HUES48 (cell line): ENCODE results near the gene EPM2A.
"Not testable (repeated sequence)": the region's sequence is repeated elsewhere in the genome, so short reads cannot be mapped to it uniquely, and the experiment has no call there.

Experiments
- H3K27ac ChIP-seq: one replicate; pipeline ENCODE4 v1.7.0; 2013; ENCODE audit warnings: low read depth, low read length, inconsistent platforms
- H3K27me3 ChIP-seq: 2 replicates; pipeline ENCODE4 v1.6.1; 2013; ENCODE audit warnings: mild to moderate bottlenecking, low read length; ENCODE audit not compliant: control insufficient read depth, insufficient read depth
- H3K36me3 ChIP-seq: 2 replicates; pipeline ENCODE4 v1.6.1; 2013; ENCODE audit warnings: low read length; ENCODE audit not compliant: control insufficient read depth, insufficient read depth
- H3K4me1 ChIP-seq: 2 replicates; pipeline ENCODE4 v1.6.1; 2013; ENCODE audit warnings: mild to moderate bottlenecking, low read length; ENCODE audit not compliant: control insufficient read depth, insufficient read depth
- H3K4me3 ChIP-seq: 2 replicates; pipeline ENCODE4 v1.5.1; 2013; ENCODE audit warnings: mild to moderate bottlenecking, low read depth, low read length
- H3K9ac ChIP-seq: 2 replicates; pipeline ENCODE4 v1.6.1; 2013; ENCODE audit warnings: mild to moderate bottlenecking, low read depth, low read length, moderate library complexity
- H3K9me3 ChIP-seq: 2 replicates; pipeline ENCODE4 v1.6.1; 2013; ENCODE audit warnings: low read length; ENCODE audit not compliant: control insufficient read depth, insufficient read depth

Gene EPM2A

GRCh38 chr6:145749632-145750031 lies 14.3 kb upstream of the EPM2A start:
- no peak overlapping the region for H3K27ac ChIP-seq
- H3K9ac ChIP-seq = no peak overlapping the region
- H3K9me3 ChIP-seq = no peaks in the 10 kb centered on the region
- no peaks in the 10 kb centered on the region for H3K27me3 ChIP-seq
- H3K4me1 ChIP-seq = 0 out of 2 replicates have a peak, but pooled peaks cover 4% of the 10 kb centered on the region
- no peaks in the 10 kb centered on the region for H3K36me3 ChIP-seq
- H3K4me3 ChIP-seq = no peak overlapping the region

- Histone ChIP-seq H3K27ac (no peak overlapping the region), H3K9ac (no peak overlapping the region), H3K27me3 (no peaks in the 10 kb centered on the region), H3K4me1 (peaks cover 4% of the 10 kb centered on the region; the same call in 1 of the 2 replicates), H3K4me3 (no peak overlapping the region), H3K9me3 (no peaks in the 10 kb centered on the region), H3K36me3 (no peaks in the 10 kb centered on the region)
Measured at GRCh38 chr6:145745861-145746260, 10.5 kb upstream of the EPM2A start.

GRCh38 chr6:145744619-145745018 lies 9.3 kb upstream of the EPM2A start:
- no peak overlapping the region for H3K4me3 ChIP-seq
- H3K27ac ChIP-seq = no peak overlapping the region
- H3K27me3 ChIP-seq = no peaks in the 10 kb centered on the region
- H3K36me3 ChIP-seq = no peaks in the 10 kb centered on the region
- no peaks in the 10 kb centered on the region for H3K9me3 ChIP-seq
- H3K9ac ChIP-seq = no peak overlapping the region
- peaks cover 4% of the 10 kb centered on the region; the same call in 1 of the 2 replicates for H3K4me1 ChIP-seq

- Histone ChIP-seq H3K27ac (no peak overlapping the region), H3K9ac (no peak overlapping the region), H3K27me3 (no peaks in the 10 kb centered on the region), H3K36me3 (no peaks in the 10 kb centered on the region), H3K4me3 (no peak overlapping the region), H3K4me1 (peaks cover 4% of the 10 kb centered on the region; the same call in 1 of the 2 replicates), H3K9me3 (no peaks in the 10 kb centered on the region)
Measured at GRCh38 chr6:145743332-145743731, 8.0 kb upstream of the EPM2A start.

- not testable (repeated sequence) for H3K9me3 ChIP-seq, H3K27me3 ChIP-seq, H3K4me3 ChIP-seq, H3K27ac ChIP-seq, H3K36me3 ChIP-seq, H3K9ac ChIP-seq, H3K4me1 ChIP-seq
Measured at GRCh38 chr6:145742472-145742871, 7.2 kb upstream of the EPM2A start.

- H3K27ac ChIP-seq, H3K9ac ChIP-seq, H3K4me3 ChIP-seq, H3K9me3 ChIP-seq, H3K36me3 ChIP-seq, H3K4me1 ChIP-seq, H3K27me3 ChIP-seq: not testable (repeated sequence)
Measured at GRCh38 chr6:145739685-145740084, 4.4 kb upstream of the EPM2A start.

- Histone ChIP-seq H3K9ac (no peak overlapping the region), H3K4me1 (peaks cover 16% of the 10 kb centered on the region), H3K36me3 (no peaks in the 10 kb centered on the region), H3K27me3 (no peaks in the 10 kb centered on the region), H3K27ac (no peak overlapping the region), H3K4me3 (no peak overlapping the region), H3K9me3 (no peaks in the 10 kb centered on the region)
Measured at GRCh38 chr6:145738265-145738664, 2.9 kb upstream of the EPM2A start.

GRCh38 chr6:145736661-145737144 lies 1.4 kb upstream of the EPM2A start:
- no peak overlapping the region for H3K9ac ChIP-seq
- peak overlapping the region; percentile 97 for H3K27ac ChIP-seq
- H3K27me3 ChIP-seq = no peaks in the 10 kb centered on the region
- H3K4me1 ChIP-seq = peaks cover 16% of the 10 kb centered on the region
- no peaks in the 10 kb centered on the region for H3K36me3 ChIP-seq
- H3K9me3 ChIP-seq = no peaks in the 10 kb centered on the region
- H3K4me3 ChIP-seq = no peak overlapping the region

GRCh38 chr6:145734486-145735355 lies 599 bp downstream of the EPM2A start:
- no peaks in the 10 kb centered on the region for H3K27me3 ChIP-seq
- H3K4me1 ChIP-seq = peaks cover 16% of the 10 kb centered on the region
- peak overlapping the region; percentile 97 for H3K27ac ChIP-seq
- H3K9ac ChIP-seq = peak overlapping the region; percentile 97
- H3K9me3 ChIP-seq = peaks cover 4% of the 10 kb centered on the region; the same call in 1 of the 2 replicates
- peak overlapping the region; percentile 74 for H3K4me3 ChIP-seq
- no peaks in the 10 kb centered on the region for H3K36me3 ChIP-seq

- Histone ChIP-seq H3K4me1 (peaks cover 16% of the 10 kb centered on the region), H3K9ac (no peak overlapping the region), H3K27ac (peak overlapping the region; percentile 97), H3K4me3 (peak overlapping the region; percentile 74), H3K36me3 (no peaks in the 10 kb centered on the region), H3K9me3 (peaks cover 10% of the 10 kb centered on the region), H3K27me3 (no peaks in the 10 kb centered on the region)
Measured at GRCh38 chr6:145733810-145734209, 1.5 kb downstream of the EPM2A start.

- Histone ChIP-seq H3K27ac (no peak overlapping the region), H3K9me3 (peaks cover 10% of the 10 kb centered on the region), H3K4me3 (no peak overlapping the region), H3K36me3 (no peaks in the 10 kb centered on the region), H3K9ac (no peak overlapping the region), H3K4me1 (peaks cover 16% of the 10 kb centered on the region), H3K27me3 (no peaks in the 10 kb centered on the region)
Measured at GRCh38 chr6:145733207-145733606, 2.1 kb downstream of the EPM2A start.
